Stimulated activated CD4-positive, alpha-beta T cell treated with anti-CD3 and anti-CD28 coated beads, TNF-alpha, amount 100 ng/mL, for 48 hours (primary cell): Measurements from ENCODE around the gene MIOX.
"Not testable (repeated sequence)": the region's sequence is repeated elsewhere in the genome, so short reads cannot be mapped to it uniquely, and the experiment has no call there.

Experiments
- DNase-seq, 3 donors: peaks; one replicate each; pipeline ENCODE4 v3.0.0-alpha.2; 2020; ENCODE audit warnings: low read depth in 3 of 3

The MIOX gene

GRCh38 chr22:50516068-50516467 is 29.4 kb downstream of the MIOX start:
- no peak for DNase-seq

- DNase-seq: no peak
Observed at GRCh38 chr22:50516891-50517290, 30.2 kb downstream of the MIOX start.

DNA sequence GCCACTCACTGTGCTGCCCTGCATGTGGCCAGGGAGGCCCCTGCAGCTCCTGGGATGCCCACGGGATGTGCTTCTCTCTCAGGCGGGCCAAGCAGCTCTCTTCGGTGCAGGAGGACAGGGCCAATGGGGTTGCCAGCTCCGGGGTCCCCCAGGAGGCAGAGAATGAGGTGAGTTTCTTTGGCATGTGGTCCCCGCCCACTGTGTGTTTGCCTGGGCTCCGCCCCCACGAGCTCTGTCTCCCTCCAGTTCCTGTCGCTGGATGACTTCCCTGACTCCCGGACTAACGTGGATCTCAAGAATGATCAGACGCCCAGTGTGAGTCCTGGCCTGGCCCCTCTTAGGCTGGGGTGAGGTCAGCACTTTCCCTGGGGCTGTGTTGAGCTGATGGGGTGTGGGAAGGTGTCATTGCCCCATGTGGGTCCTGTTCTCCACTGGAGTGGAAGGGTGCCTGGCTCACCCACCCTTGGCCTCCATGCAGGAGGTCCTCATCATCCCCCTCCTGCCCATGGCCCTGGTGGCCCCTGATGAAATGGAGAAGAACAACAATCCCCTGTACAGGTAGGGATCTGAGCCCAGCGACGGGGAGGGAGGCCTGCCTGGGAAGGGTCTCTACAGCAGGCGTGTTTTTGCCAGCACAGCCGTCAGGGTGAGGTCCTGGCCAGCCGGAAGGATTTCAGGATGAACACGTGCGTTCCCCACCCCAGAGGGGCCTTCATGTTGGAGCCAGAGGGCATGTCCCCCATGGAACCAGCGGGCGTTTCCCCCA is 31.0 kb downstream of the MIOX start:
- no peak for DNase-seq

DNA sequence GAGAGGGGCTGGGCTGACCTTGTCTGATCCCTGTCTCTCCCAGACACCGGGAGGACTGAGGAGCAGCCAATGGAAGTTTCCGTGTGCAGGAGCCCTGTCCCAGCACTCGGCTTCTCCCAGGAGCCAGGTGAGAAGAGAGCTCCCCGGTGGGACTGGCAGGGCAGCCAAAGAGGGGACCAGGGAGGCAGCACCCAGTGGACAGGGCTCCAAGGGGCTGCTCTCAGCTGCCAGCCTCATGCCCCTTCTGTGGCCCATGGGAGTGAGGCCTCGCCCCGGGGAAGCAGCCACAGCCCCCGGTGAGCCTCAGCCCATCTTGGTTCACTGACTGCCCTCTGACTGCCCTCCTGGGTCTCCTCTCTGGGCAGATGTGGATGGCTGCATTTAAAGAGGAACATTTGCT is 31.9 kb downstream of the MIOX start:
- DNase-seq: no peak

DNA sequence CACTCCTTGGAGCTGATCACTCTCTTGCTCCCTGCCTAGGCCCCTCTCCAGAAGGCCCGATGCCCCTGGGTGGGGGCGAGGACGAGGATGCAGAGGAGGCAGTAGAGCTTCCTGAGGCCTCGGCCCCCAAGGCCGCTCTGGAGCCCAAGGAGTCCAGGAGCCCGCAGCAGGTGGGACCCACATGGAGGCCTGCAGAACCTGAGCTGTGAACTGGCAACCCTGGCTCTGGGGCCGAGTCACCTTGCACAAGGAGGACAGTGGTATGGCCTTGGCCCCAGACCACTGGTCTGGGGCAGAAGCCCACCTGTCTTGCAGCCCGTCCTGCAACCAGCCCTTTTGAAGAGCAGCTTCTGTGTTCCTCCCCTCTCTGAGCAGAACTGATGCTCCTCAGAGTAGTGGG is 32.5 kb downstream of the MIOX start:
- DNase-seq: no peak

- not testable (repeated sequence) for DNase-seq
Observed at GRCh38 chr22:50520184-50520583, 33.5 kb downstream of the MIOX start.

GRCh38 chr22:50520826-50521453 is 34.3 kb downstream of the MIOX start:
- DNase-seq: no peak

- DNase-seq: no peak
Observed at GRCh38 chr22:50521710-50522109, 35.1 kb downstream of the MIOX start.

- no peak for DNase-seq
Observed at GRCh38 chr22:50522208-50522805, 35.6 kb downstream of the MIOX start.

DNA sequence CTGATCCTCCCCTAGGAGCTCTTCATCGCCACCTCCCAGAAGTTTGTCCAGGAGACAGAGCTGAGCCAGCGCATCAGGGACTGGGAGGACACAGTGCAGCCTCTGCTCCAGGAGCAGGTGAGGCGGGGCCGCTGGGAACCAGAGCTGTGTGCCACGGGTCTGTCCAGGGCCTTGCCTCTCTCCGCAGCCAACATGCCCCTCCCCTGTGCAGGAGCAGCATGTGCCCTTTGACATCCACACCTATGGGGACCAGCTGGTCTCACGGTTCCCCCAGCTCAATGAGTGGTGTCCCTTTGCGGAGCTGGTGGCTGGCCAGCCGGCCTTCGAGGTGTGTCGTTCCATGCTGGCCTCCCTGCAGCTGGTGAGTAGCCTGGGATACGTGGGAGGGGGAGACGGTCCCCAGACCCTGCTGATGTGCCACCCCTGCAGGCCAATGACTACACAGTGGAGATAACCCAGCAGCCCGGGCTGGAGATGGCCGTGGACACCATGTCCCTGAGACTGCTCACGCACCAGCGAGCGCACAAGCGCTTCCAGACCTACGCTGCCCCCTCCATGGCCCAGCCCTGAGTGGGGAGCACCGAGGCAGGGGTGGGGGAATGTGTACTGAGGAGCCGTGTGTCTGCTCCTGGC is 36.3 kb downstream of the MIOX start:
- DNase-seq: no peak

GRCh38 chr22:50523458-50523805 is 36.8 kb downstream of the MIOX start:
- DNase-seq: no peak

DNA sequence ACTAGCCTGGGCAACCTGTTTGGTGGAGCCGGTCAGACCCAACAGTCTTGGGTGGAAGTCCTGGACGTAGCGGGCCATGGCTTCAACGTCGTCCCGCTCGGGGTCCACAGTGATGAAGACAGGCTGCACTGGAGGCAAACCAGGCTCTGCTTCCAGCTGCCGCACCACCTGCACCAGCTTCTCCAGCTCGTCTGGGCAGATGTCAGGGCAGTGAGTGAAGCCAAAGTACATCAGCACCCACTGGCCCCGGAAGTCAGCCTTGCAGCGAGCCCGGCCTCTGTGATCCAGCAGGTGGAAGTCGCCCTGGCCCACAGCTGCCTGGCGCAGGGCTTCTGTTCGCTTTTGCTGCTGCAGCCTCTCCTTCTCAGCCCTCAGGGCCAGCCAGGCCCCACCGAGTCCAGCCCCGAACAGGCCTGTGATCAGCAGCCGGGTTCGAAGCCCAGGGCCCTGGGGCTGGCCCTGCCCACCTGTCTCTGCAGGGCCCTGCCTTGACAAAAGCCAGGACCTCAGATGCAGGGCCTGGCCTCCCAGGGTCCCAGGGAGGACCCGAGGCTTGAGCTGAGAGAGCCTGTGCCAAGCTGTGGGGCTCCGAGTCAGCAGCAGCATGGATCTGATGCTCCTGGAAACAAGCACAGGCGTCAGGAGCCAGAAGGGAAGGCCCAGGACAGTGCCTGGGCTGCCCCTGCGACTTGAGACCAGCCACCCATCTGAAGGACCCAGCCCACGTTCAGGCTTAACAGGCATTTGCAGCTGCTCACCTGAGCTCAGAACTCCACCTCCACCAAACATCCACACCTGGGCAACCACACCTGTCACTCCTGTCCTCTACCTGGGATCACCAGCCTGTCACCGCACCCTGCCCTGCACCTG is 37.4 kb downstream of the MIOX start:
- no peak for DNase-seq

- DNase-seq: no peak
Observed at GRCh38 chr22:50524676-50525103, 38.0 kb downstream of the MIOX start.

DNA sequence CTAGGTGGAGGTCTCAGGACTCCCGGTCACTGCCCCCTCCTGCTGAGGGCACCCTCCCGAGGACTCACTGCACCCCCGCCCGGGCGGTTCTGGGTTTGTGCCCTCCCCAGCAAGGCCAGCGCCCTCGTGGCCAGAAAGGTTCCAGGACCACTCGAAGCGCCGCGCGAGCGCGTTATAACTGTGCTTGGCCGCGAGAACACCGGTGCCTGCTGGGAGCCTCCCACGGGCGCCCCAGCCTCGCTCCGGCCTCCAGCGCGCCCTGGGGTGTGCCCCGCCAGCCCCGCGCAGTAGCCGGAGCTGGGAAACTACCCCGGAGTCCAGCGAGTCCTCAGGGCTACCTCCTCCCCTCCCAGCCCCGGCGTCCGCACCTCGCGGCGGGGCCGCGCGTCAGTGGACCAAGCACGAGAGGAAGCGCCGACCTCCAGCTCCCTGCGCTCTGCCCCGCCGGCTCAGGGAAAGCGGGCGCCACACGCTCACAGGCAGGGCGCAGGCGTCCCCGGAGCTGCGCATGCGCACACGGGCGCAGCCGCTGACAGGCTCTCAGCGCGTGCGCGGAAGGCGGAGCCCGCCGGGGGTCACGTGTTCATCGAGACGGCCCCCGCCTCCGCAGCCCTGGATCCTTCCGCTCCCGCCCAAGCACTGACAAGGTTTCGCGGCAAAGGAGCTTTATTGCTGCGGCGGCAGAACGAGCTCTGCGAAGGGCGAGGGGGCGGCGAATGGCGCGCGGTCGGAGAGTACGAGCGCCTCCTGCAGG is 38.6 kb downstream of the MIOX start, which contains the start of gene SCO2:
TSS of gene SCO2 (minus strand) at position 495 of the 754 bp plus-strand sequence. CDS start 1,187 bp downstream, outside the sequence.
- DNase-seq: peak; percentile 96 to 97 (median 97)

- DNase-seq: no peak
Observed at GRCh38 chr22:50525858-50526107, 39.1 kb downstream of the MIOX start.

- peak; percentile 75 to 87 (median 85) for DNase-seq
Observed at GRCh38 chr22:50526108-50526833, 39.6 kb downstream of the MIOX start.

DNA sequence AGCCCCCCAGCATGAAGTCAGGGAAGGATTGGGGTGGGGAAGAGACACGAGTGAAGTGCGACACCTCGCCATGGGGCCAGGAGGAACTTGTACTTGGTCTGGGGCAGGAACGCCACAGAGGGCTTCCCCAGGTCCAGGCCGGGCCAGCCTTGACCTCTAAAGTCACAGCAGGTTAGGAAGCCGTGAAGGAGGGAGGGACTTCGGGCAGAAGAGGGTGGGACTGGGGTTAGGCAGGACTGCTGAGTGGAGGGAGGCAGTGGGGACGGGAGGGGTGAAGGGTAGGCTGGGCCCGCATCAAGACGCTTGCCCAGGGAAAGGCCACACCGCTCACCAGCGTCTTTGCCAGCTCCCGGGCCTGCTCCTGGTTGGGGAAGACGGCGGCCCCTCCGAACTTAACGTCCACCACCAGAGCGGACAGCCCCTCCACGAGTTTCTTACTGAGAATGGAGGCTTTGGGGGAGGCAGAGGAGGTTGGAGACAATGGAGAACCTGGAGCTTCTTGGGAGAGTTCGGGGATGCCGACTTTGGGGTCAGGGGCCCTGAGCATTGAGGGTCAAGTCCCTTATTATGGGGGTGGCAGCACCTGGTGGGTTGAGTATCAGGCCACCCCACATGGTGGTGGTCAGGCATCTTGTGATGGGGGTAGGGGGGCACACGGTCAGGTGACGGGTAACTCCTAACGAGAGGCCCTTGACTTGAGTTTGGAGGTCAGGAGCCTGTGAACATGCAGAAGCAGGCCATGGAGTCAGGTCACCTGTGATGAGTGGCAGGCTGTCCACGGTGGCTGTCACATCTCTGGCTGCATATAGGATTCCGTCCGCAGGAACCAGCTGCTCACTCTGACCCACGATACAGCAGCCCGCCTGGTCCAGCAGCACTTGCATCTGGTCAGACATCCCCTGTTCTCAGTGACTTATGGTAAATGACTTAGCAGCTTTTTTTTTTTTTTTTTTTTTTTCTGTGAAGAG is 40.5 kb downstream of the MIOX start:
- DNase-seq: no peak

GRCh38 chr22:50527921-50528681 is 41.4 kb downstream of the MIOX start:
- no peak for DNase-seq
